OCI-LY7 (cell line): Measurements from ENCODE around the gene LIN28B. TPM values are rescaled to one million over a fixed set of nuclear protein-coding genes. Genes with fewer than 3 reads are reported as not detected.
"Not testable (repeated sequence)": the region's sequence is repeated elsewhere in the genome, so short reads cannot be mapped to it uniquely, and the experiment has no call there.

ENCODE experiments used
- BruUV-seq: library from RNA; stranded (reverse); fragments of 400-500 nt; replicated peaks from 2 replicates; lab custom pipeline; 2021; lab: Mats Ljungman, UMichigan
- CTCF ChIA-PET: fragments of 300-600 bp; sonication (Branson Sonifier 250); formaldehyde crosslinking; loops from one replicate; lab custom pipeline; 2022; ENCODE audit warnings: antibody characterized with exemption; ENCODE audit not compliant: unreplicated experiment; lab: Charles Lee
- POLR2A ChIA-PET: fragments of 300-600 bp; sonication (Branson Sonifier 250); formaldehyde crosslinking; loops from one replicate; lab custom pipeline; 2022; ENCODE audit warnings: antibody characterized with exemption; lab: Charles Lee
- DNase-seq: peaks from one replicate; pipeline ENCODE4 v3.0.0-alpha.2; 2015; ENCODE audit warnings: low spot score
- H2AFZ ChIP-seq: fragments of 200-600 bp; sonication (generic), shearing (Covaris generic); 2 replicates; pipeline ENCODE4 v1.6.1; 2014; ENCODE audit warnings: mild to moderate bottlenecking, antibody characterized with exemption, low read length, moderate library complexity
- H3K27ac ChIP-seq: fragments of 200-600 bp; sonication (generic); 2 replicates; pipeline ENCODE4 v1.5.1; 2014; ENCODE audit warnings: mixed run types, low read depth, mild to moderate bottlenecking, moderate library complexity, low read length, inconsistent platforms; ENCODE audit not compliant: poor library complexity, severe bottlenecking
- H3K36me3 ChIP-seq: fragments of 200-600 bp; sonication (generic); 2 replicates; pipeline ENCODE4 v1.6.1; 2014; ENCODE audit warnings: mild to moderate bottlenecking, antibody characterized with exemption, low read length, moderate library complexity, mixed read lengths; ENCODE audit not compliant: insufficient read depth
- H3K4me1 ChIP-seq: fragments of 200-600 bp; sonication (generic); 2 replicates; pipeline ENCODE4 v1.5.1; 2014; ENCODE audit warnings: mild to moderate bottlenecking, low read length; ENCODE audit not compliant: insufficient read depth, poor library complexity, severe bottlenecking
- H3K4me2 ChIP-seq: fragments of 200-600 bp; sonication (generic); 2 replicates; pipeline ENCODE4 v1.6.1; 2014; ENCODE audit warnings: mild to moderate bottlenecking, low read length
- H3K4me3 ChIP-seq: fragments of 200-600 bp; sonication (generic); 2 replicates; pipeline ENCODE4 v1.5.1; 2014; ENCODE audit warnings: mild to moderate bottlenecking, low read depth, low read length; ENCODE audit not compliant: poor library complexity, severe bottlenecking
- H3K79me2 ChIP-seq: fragments of 200-600 bp; sonication (generic); 2 replicates; pipeline ENCODE4 v1.6.1; 2016; ENCODE audit warnings: low read depth, mild to moderate bottlenecking, low read length, moderate library complexity, mixed read lengths; ENCODE audit not compliant: insufficient read depth
- H3K9me2 ChIP-seq: fragments of 200-600 bp; sonication (generic); 2 replicates; pipeline ENCODE4 v1.6.1; 2016; ENCODE audit warnings: mild to moderate bottlenecking, low read length, mixed read lengths; ENCODE audit not compliant: insufficient read depth
- H3K9me3 ChIP-seq: fragments of 200-600 bp; sonication (generic); 2 replicates; pipeline ENCODE4 v1.6.1; 2014; ENCODE audit warnings: mild to moderate bottlenecking, mixed run types, low read length, mixed read lengths
- H4K20me1 ChIP-seq: fragments of 200-600 bp; sonication (generic); 2 replicates; pipeline ENCODE4 v1.6.1; 2014; ENCODE audit warnings: mild to moderate bottlenecking, antibody characterized with exemption, low read length, moderate library complexity, mixed read lengths; ENCODE audit not compliant: insufficient read depth
- CTCF ChIP-seq: fragments of 200-600 bp; sonication (generic); conservative IDR thresholded peaks from 2 replicates; pipeline ENCODE4 v1.5.1; 2014; ENCODE audit warnings: mild to moderate bottlenecking, antibody characterized with exemption, low read length, moderate library complexity, mixed read lengths
- EZH2phosphoT487 ChIP-seq: fragments of 200-600 bp; sonication (generic); IDR thresholded peaks from 2 replicates; pipeline ENCODE4 v1.6.1; 2018; ENCODE audit warnings: low read depth, borderline replicate concordance, mild to moderate bottlenecking, mixed run types, antibody characterized with exemption, low read length, moderate library complexity, mixed read lengths
- intact Hi-C: fragments of 100-400 bp; cut with micrococcal nuclease; formaldehyde crosslinking; loops from one replicate; pipeline ENCODE4 v1.10.0; 2022; ENCODE audit not compliant: unreplicated experiment
- total RNA-seq, 2 experiments: library from RNA; depleted of rRNA in 1 of 2; stranded (reverse); fragments of >200 nt in 1 of 2; shearing (Covaris generic) in 1 of 2; gene quantifications; 2 replicates each; pipeline ENCODE4 v1.2.3, GENCODE V29; 2014 to 2022

The LIN28B gene
- total RNA-seq, 2 experiments from 2014 or later: not detected

- Histone ChIP-seq H3K9me3 (no peaks in the 10 kb centered on the region), H3K9me2 (no peaks in the 10 kb centered on the region), H3K27ac (no peak overlapping the region), H3K4me2 (no peak overlapping the region), H3K36me3 (no peaks in the 10 kb centered on the region), H3K4me1 (no peaks in the 10 kb centered on the region), H4K20me1 (no peaks in the 10 kb centered on the region), H2AFZ (no peak overlapping the region), H3K79me2 (no peaks in the 10 kb centered on the region), H3K4me3 (no peak overlapping the region)
- no TSS peak for BruUV-seq
- intact Hi-C loops: no loop called here
- DNase-seq: no peak
- ChIA-PET POLR2A (no interaction called here), CTCF (no interaction called here)
- TF ChIP-seq EZH2phosphoT487 (no peak), CTCF (no peak)
Observed at GRCh38 chr6:104987218-104987617, 30.3 kb downstream of the LIN28B start.

GRCh38 chr6:104990085-104990484 is 33.2 kb downstream of the LIN28B start:
- POLR2A ChIA-PET: interaction anchor here (0.6 to 1.0 kb wide), 2 partner anchors 26 to 91 kb away, joined by 3 read pairs; no protein-coding TSS in a partner anchor
- Histone ChIP-seq H3K27ac (no peak overlapping the region), H3K79me2 (no peaks in the 10 kb centered on the region), H3K4me1 (no peaks in the 10 kb centered on the region), H3K9me3 (no peaks in the 10 kb centered on the region), H2AFZ (no peak overlapping the region), H4K20me1 (no peaks in the 10 kb centered on the region), H3K36me3 (no peaks in the 10 kb centered on the region), H3K9me2 (no peaks in the 10 kb centered on the region), H3K4me3 (no peak overlapping the region), H3K4me2 (no peak overlapping the region)
- CTCF ChIA-PET: no interaction called here
- BruUV-seq: no TSS peak
- intact Hi-C loops: no loop called here
- DNase-seq: no peak
- TF ChIP-seq CTCF (no peak), EZH2phosphoT487 (no peak)

GRCh38 chr6:104991062-104991461 is 34.2 kb downstream of the LIN28B start:
- H2AFZ ChIP-seq, intact Hi-C loops, BruUV-seq, POLR2A ChIA-PET, H3K4me3 ChIP-seq, H3K4me2 ChIP-seq, H3K4me1 ChIP-seq, H3K9me2 ChIP-seq, H4K20me1 ChIP-seq, H3K9me3 ChIP-seq, H3K27ac ChIP-seq, H3K79me2 ChIP-seq, DNase-seq, H3K36me3 ChIP-seq, CTCF ChIA-PET: not testable (repeated sequence)

GRCh38 chr6:104993576-104993975 is 36.7 kb downstream of the LIN28B start:
- H3K9me2 ChIP-seq, H3K4me2 ChIP-seq, H3K79me2 ChIP-seq, CTCF ChIA-PET, H2AFZ ChIP-seq, H3K4me1 ChIP-seq, H4K20me1 ChIP-seq, H3K27ac ChIP-seq, BruUV-seq, H3K9me3 ChIP-seq, intact Hi-C loops, H3K36me3 ChIP-seq, DNase-seq, H3K4me3 ChIP-seq: not testable (repeated sequence)
- POLR2A ChIA-PET: interaction anchor here (0.6 kb wide), 1 partner anchor 12 kb away, joined by 3 read pairs; no protein-coding TSS in a partner anchor
